Vagina (tissue), 2 donors: ENCODE results near the gene ANKRD28. TPM values are rescaled to one million over a fixed set of nuclear protein-coding genes. Genes with fewer than 3 reads are reported as not detected.

Experiments used
- DNase-seq, 2 donors: peaks; one replicate each; pipeline ENCODE4 v3.0.0-alpha.2; 2017; ENCODE audit errors: extremely low spot score in 2 of 2
- H3K27ac ChIP-seq: fragments of 200-600 bp; sonication (generic); one replicate; pipeline ENCODE4 v1.5.1; 2019
- H3K27me3 ChIP-seq: fragments of 200-600 bp; sonication (generic); one replicate; pipeline ENCODE4 v1.5.1; 2019
- H3K36me3 ChIP-seq, 2 donors: fragments of 200-600 bp; sonication (generic); one replicate each; pipeline ENCODE4 v1.5.1; 2017 to 2019
- H3K4me1 ChIP-seq: fragments of 200-600 bp; sonication (generic); one replicate; pipeline ENCODE4 v1.5.1; 2019
- H3K4me3 ChIP-seq, 2 donors: fragments of 200-600 bp; sonication (generic); 1 replicate in 1 of 2; 2 replicates in 1 of 2; pipeline ENCODE4 v1.5.1; 2016 to 2019
- H3K9me3 ChIP-seq: fragments of 200-600 bp; sonication (generic); one replicate; pipeline ENCODE4 v1.5.1; 2019
- CTCF ChIP-seq, 3 experiments: fragments of 450-650 bp in 2 of 3; fragments of 200-600 bp in 1 of 3; sonication (generic) in 1 of 3; IDR thresholded peaks; one replicate each; pipeline ENCODE4 v1.5.1; 2017 to 2019; ENCODE audit warnings: antibody characterized with exemption in 3 of 3, mild to moderate bottlenecking in 2 of 3, moderate library complexity in 2 of 3
- POLR2A ChIP-seq, 2 donors: fragments of 450-650 bp; IDR thresholded peaks; one replicate each; pipeline ENCODE4 v1.6.1; 2017; ENCODE audit warnings: antibody characterized with exemption in 2 of 2, mild to moderate bottlenecking in 2 of 2, moderate library complexity in 2 of 2
- POLR2AphosphoS5 ChIP-seq, 2 donors: sonication (generic); formaldehyde crosslinking; IDR thresholded peaks; one replicate each; pipeline ENCODE4 v1.9.0; 2017; ENCODE audit warnings: antibody characterized with exemption in 2 of 2, mild to moderate bottlenecking in 2 of 2, low read depth in 1 of 2; ENCODE audit not compliant: insufficient read depth in 1 of 2
- intact Hi-C: fragments of 100-400 bp; cut with DNase I; formaldehyde crosslinking; loops from one replicate; pipeline ENCODE4 v1.15.1; 2023
- total RNA-seq: library from RNA; depleted of rRNA; stranded (reverse); fragments of >200 nt; gene quantifications from one replicate; pipeline ENCODE4 v1.2.3, GENCODE V29; 2016

ANKRD28 gene
- total RNA-seq, 1 donor from 2014 or later, result 48.6 TPM

DNA sequence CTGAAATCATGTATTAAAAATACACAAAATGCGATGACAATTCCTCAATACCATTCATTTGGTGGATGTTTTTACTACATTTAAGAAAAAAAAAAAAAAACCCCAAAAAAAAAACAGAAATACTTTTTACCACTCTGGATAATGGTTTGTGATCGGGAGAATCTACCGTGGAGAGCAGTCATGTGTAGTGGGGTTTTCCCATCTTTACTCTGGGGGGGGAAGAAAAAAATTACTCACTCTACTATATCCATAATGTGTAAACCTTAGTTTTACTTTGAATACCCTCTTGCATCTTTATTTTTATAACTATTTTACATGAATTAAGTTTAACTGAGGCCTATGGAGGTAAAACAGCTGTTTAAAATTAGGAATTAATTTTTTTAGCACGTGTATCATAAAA is 83.3 kb downstream of the ANKRD28 start:
- H3K27me3 ChIP-seq, result no peaks in the 10 kb centered on the region
- H3K9me3 ChIP-seq, result no peaks in the 10 kb centered on the region
- intact Hi-C loops, result no loop called here
- H3K27ac ChIP-seq, result no peak overlapping the region
- no peak overlapping the region for H3K4me3 ChIP-seq
- no peaks in the 10 kb centered on the region for H3K4me1 ChIP-seq
- DNase-seq, result no peak
- H3K36me3 ChIP-seq, result peaks cover 0 to 22% of the 10 kb centered on the region in 2 donors
- no peak for TF ChIP-seq CTCF (IDR thresholded peaks at IDR 0.05)
- no peak for TF ChIP-seq POLR2AphosphoS5 (IDR thresholded peaks at IDR 0.05; ENCODE audit: insufficient read depth in 1 of 2, low read depth in 1 of 2)
- TF ChIP-seq POLR2A (IDR thresholded peaks at IDR 0.05), result no peak

- Histone ChIP-seq H3K36me3 (peaks cover 0 to 19% of the 10 kb centered on the region in 2 donors), H3K9me3 (no peaks in the 10 kb centered on the region), H3K4me3 (no peak overlapping the region), H3K4me1 (no peaks in the 10 kb centered on the region), H3K27ac (no peak overlapping the region), H3K27me3 (no peaks in the 10 kb centered on the region)
- TF ChIP-seq POLR2AphosphoS5 (IDR thresholded peaks at IDR 0.05; ENCODE audit: insufficient read depth in 1 of 2, low read depth in 1 of 2), result no peak
- no peak for TF ChIP-seq POLR2A (IDR thresholded peaks at IDR 0.05)
- no peak for TF ChIP-seq CTCF (IDR thresholded peaks at IDR 0.05)
- intact Hi-C loops, result no loop called here
- no peak for DNase-seq
Observed at GRCh38 chr3:15713364-15713763, 84.4 kb downstream of the ANKRD28 start.

GRCh38 chr3:15711281-15711680 is 86.5 kb downstream of the ANKRD28 start:
- no peaks in the 10 kb centered on the region for H3K27me3 ChIP-seq
- no peak overlapping the region for H3K4me3 ChIP-seq
- no peaks in the 10 kb centered on the region for H3K9me3 ChIP-seq
- TF ChIP-seq CTCF (IDR thresholded peaks at IDR 0.05), result no peak
- TF ChIP-seq POLR2AphosphoS5 (IDR thresholded peaks at IDR 0.05; ENCODE audit: insufficient read depth in 1 of 2, low read depth in 1 of 2), result no peak
- H3K27ac ChIP-seq, result no peak overlapping the region
- intact Hi-C loops, result no loop called here
- peaks cover 0 to 31% of the 10 kb centered on the region in 2 donors for H3K36me3 ChIP-seq
- no peaks in the 10 kb centered on the region for H3K4me1 ChIP-seq
- no peak for DNase-seq

DNA sequence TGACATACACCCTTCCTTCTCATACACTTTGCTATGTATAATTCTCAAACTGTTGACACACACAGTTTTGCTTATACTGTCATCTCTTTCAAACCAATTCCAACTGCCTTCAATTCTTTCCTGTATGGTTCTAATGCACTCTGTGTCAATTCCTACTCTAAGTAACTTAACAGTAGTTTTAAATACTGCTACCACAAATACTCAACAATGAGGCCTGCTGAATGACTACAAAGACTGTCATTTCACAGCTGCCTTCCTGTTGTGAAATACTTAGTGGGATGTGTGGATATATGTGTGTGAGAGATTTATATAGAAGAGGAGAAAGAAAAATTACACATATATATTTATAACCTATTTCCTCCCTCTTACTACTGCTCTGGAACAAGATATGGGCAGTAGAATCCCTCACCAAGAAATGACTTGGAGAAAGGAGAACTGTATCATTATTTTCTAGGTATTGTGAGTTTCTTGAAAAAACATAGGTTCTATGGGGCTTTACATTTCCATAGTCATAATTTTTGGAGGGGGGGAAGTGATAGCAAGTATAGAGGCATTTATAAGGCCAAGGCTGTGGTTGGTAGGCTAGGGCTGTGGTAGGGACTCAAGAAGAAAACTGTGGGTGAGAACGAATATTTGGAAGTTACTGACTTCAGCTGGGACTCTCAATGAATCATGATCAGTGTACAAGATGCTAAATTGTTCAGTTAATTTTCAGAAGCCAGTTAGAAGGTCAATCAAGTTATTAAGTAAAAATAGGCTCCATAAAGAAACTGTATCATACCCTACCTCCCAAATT is 88.7 kb downstream of the ANKRD28 start:
- Histone ChIP-seq H3K4me1 (no peaks in the 10 kb centered on the region), H3K36me3 (peaks cover 0 to 31% of the 10 kb centered on the region in 2 donors), H3K27ac (no peak overlapping the region), H3K9me3 (no peaks in the 10 kb centered on the region), H3K27me3 (no peaks in the 10 kb centered on the region), H3K4me3 (no peak overlapping the region)
- intact Hi-C loops, result no loop called here
- no peak for DNase-seq
- TF ChIP-seq POLR2A (IDR thresholded peaks at IDR 0.05) (no peak), CTCF (IDR thresholded peaks at IDR 0.05) (no peak), POLR2AphosphoS5 (IDR thresholded peaks at IDR 0.05; ENCODE audit: insufficient read depth in 1 of 2, low read depth in 1 of 2) (no peak)

DNA sequence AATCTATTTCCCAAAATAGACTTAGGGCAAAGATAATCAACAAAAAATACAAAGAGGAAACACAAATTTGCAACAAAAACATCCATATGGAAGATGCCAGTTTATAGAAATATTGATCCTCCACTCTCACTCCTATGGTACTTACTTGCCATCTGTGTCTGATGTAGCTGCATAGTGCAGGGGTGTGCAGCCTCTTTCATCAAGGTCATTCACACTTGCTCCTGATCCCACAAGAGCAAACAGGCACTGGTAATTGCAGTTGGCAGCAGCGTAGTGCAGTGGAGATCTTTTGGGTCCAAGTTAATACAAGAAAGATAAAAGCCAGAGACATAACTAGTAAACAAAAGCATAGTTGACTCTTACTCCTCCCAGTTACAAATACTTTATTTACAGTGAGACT is 90.0 kb downstream of the ANKRD28 start:
- no peaks in the 10 kb centered on the region for H3K4me1 ChIP-seq
- H3K4me3 ChIP-seq, result no peak overlapping the region
- DNase-seq, result no peak
- no peak overlapping the region for H3K27ac ChIP-seq
- H3K9me3 ChIP-seq, result no peaks in the 10 kb centered on the region
- TF ChIP-seq POLR2A (IDR thresholded peaks at IDR 0.05), result no peak
- no peak for TF ChIP-seq POLR2AphosphoS5 (IDR thresholded peaks at IDR 0.05; ENCODE audit: insufficient read depth in 1 of 2, low read depth in 1 of 2)
- TF ChIP-seq CTCF (IDR thresholded peaks at IDR 0.05), result no peak
- H3K27me3 ChIP-seq, result no peaks in the 10 kb centered on the region
- H3K36me3 ChIP-seq, result peaks cover 0 to 24% of the 10 kb centered on the region in 2 donors
- intact Hi-C loops, result no loop called here
